GM18858 (cell line): ENCODE measurements around the gene MAPK8.

ENCODE experiments used
- ATAC-seq: cut with Tn5 transposase; IDR thresholded peaks from one replicate; pipeline ENCODE4 v1.9.1; 2021; ENCODE audit not compliant: unreplicated experiment

MAPK8 gene

DNA sequence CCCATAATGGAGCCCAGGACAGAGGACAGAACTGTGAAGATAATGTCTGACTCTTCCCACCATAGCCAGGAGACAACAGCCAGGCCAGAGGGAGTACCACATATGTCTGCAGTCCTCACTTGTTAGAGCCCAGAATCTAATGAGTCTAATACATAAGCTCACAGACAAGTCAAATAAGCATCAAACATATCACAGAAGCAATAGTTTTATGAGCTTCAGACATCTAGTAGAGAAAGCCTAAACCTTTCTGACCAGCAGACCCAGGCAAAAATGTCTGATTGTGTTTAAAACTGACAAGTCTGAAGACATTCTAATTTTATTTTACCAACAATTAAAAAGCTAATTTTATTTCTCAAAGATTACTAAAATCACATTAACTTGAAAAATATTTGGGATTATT, 75.5 kb downstream of the MAPK8 start:
- ATAC-seq: no peak

DNA sequence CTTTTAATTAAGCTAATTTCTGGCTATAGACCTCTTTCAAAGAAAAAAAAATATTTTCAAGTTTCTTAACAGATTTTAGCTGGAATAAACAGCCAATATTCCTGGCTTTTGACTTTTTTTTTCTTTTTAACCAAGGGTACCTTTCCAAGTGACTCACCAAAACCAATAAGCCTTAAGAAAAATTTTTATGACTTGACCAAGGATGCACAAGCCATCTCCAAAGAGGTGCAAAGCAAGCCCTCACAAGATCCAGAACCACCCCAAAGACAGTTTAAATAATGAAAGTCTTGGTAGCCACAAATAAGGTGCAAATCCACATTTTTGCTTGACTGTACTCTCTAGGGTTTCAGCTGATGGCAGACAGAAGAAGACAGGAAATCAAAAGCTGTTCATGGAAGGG, 76.5 kb downstream of the MAPK8 start:
- no peak for ATAC-seq

DNA sequence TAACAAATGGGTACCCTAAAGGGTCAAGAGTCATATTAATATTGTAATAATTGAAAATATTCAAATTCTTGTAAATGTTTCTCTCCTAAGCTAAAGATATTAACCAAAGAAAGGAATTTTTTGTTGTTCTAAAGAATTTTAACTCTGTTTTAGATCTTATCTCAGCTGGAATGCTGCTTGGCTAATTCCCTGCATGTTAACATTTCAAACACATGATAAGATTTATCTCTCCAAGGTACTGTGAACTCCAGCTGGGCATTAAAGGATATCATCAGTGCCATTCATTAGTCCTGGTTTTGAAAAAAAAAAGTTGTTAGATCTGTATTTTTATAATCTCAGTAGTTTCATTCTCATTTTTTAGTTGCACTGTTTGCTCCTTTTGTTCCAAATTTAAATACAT, 76.9 kb downstream of the MAPK8 start:
- no peak for ATAC-seq

DNA sequence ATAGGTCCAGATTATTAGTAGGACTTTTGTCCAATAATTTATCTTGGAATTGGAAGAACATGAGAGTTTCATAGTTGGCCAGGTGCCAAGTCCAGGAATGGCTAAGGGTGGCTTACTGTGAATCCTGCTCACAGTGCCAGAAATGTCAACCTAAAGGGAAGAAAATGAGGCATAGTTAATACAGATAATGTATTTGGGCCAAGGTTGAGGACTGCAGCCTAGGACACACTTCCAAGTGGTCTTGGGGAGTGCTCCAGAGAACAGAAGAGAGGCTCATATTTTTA, 78.2 kb downstream of the MAPK8 start:
- no peak for ATAC-seq

DNA sequence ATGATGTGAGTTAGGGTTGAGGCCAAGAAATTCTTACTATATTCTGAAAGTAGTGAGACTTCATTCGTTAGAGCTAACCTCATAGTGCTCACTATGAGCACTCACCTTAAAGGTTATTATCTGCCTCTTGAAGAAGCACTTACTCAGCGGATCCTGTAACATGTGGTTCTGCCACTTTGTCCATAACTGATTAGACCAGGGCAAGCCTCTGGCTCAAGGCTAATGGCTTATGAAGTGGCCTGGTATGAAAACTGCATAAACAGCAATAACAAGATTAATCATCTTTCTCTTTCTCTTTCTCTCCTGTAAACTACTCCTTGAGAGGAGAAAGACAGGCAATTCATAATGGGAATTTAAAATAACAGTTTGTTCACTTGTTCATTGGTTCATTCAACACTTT, 82.8 kb downstream of the MAPK8 start:
- ATAC-seq: no peak

DNA sequence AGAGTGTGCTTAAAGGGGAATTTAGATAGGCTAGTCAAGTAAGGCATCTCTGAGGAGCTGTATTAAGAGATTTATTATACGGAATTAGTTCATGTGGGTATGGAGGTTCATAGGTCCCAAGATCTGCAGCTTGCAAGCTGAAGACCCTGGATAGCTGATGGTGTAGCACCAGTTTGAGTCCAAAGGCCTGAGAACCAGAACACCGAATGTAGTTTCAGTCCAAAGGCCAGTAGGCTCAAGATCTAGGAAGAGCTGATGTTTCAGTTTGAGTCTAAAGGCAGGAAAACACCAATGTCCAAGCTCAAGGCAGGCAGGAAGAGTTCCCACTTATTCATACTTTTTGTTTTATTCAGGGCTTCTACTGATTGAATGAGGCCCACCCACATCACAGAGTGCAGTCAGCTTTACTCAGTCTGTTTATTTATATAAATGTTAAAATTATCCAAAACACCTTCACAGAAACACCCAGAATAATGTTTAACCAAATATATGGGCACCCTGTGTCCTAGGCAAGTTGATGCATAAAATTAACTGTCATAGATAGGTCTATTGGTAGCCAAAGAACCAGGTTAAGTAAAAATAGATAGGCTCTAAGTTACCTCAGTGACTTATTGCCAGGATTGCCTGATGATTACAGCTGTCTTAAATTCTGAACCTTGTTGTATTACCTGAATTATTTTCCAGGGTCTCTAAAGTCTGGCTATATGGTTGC, 83.5 kb downstream of the MAPK8 start:
- ATAC-seq: no peak

DNA sequence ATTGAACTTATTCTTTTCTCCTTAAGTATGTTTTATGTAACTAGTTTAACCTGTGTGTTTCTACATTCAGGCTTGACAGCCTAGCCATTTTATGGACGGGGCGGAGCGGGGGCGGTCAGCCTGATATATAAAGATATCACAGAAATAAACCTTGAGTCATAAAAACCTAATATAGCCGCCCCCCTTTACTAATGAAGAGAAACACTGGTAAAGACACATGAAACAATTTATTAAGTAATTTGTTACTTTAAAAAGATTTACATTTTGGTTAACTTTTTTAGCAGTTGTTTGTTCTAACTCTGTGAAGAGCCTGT, 84.0 kb downstream of the MAPK8 start:
- no peak for ATAC-seq

DNA sequence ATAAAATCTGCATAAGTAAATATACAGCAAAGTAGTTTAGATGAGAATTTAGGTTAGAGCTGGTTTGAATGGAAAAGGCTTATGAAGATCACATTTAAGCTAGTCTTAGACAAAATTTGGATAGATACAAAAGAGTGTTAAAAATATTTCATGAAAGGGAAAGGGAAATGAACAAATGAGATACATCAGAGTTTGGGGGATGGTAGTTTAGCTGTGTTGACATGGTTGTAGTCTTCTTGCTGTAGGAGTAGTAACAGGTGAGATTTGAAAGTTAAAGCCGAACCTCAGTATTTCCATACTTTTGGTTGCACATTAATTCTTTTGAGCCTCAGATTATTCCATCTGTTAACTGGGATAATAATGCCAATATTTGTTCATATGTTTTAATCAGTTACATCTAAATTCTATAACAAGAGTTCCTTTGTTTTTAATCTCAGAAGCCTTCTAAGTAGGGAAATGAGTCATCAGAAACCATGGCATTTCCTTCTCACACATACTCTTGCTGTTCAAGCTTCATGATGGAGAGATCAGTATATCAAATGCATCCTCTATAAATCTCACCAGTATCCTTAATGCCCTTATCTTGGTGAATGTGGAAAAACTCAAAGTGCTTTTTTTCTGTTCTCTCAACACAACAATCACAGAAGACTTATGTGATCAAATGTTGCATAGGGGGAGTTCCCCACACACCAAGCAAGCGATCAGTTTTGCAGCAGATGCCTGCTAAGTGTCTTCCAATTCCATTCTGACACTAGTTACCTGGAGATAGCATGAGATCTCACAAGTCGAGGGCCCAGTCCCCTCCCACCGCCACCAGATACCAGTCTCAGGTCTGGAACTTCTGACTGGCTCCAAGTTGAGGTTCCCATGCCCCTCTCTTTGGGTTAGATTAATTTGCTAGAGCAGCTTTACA, 84.7 kb downstream of the MAPK8 start:
- peak; percentile 67 for ATAC-seq

DNA sequence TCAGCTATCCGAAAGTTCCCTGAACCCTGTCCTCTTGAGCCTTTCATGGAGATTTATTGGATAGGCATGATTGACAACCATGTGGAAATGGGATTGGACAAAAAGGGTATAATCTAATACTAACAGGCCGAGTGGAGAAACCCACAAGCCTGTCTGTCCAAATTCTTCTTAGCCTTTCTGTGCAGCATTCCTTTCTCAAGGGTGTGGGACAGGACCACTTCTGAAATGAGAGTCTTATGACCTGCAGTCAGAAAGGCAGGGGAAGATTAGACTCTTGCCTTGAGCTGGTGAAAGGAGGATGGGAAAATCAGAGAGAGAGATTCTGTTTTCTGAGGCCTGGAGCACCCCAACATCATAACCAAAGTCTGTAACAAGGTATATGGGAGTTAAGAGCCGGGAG, 85.5 kb downstream of the MAPK8 start:
- ATAC-seq: no peak

DNA sequence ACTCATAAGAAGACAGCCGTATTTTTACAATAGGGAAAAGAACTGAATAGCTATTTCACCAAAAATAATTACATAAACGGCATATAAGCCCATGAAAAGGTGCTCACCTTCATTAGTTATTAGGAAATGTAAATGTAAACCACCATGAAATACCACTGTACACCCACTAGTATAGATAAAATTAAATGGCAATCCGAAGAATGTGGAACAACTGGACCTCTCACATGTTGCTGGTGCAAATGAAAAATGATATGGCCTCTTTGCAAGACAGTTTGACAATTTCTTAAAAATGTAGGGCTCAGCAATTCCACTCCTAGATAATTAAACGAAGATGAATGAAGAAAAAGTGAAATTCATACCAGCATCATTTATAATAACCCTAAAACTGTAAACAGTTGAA, 91.8 kb downstream of the MAPK8 start:
- ATAC-seq: no peak

DNA sequence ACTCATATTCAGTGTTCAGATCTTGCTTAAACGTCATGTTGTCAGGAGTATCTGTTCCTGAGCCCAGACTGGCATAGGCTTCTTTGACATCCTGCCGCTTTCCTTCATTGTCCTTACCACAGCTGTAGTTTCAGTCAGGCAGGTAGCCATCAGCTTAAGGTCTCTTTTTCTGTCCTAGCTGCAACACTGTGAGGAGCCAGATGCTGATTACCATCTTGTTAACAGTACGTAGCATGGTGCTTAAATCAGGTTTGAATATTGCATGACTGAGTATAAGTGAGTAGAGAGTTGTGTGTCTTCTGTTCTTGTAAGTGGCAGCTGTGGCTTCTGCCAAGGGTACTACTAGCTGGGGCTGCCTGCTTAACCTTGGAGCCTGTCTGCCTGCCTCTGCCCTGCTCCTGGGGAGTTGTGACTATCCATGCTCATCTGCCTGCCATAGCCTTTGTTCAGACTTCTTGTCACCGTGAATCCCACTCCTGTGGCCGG, 92.6 kb downstream of the MAPK8 start:
- no peak for ATAC-seq

DNA sequence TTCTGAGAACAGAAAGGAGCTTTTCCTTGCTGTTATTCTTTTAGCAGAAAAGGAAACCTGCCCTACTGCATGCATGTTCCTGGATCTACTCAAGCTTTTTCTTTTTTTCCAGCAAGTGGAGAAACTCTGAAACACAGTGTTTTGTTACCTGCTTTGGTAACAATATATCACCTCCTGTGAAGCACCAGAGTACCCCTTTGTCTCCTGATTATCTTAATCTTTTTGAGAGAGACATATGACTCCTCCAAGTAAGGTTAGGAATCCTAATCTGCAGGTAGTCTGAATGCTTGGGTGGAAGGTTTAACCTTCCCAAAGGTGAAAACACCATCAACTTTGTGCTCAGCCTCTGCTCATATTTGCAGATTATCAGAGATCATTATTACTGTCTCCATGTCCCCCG, 93.1 kb downstream of the MAPK8 start:
- ATAC-seq: no peak

DNA sequence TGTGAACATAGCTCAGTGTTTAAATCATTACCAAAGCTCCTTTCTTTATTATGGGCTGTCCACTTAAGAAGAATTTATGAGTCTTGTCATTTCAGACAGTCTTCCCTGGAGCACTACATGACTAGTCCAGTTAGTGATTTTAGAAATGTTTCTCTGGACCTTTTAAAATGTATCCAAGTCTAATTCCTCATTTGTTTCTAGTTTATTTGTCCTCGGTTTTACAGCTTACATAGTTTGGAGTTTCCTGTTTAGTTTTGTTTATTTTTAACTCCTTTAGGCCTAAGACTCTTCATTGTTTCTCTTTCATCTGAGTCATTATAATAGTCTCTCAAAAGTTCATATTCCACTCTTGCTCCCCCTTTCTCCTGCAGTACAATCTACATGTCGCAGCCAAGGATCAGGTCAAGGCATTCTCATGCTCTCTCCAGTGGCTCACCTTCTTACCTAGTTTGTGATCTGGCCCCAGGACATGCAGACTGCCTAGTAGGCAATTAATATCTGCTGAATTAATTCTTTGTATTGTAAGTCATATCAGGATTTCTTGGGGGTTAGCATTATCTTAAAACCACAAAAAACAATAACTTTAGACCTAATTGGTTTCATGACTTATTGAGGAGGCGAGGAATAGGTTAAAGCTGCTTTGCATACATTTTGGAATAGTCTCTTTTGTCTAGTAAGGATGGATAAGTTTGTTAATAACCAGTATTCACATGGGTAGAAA, 93.8 kb downstream of the MAPK8 start:
- no peak for ATAC-seq

DNA sequence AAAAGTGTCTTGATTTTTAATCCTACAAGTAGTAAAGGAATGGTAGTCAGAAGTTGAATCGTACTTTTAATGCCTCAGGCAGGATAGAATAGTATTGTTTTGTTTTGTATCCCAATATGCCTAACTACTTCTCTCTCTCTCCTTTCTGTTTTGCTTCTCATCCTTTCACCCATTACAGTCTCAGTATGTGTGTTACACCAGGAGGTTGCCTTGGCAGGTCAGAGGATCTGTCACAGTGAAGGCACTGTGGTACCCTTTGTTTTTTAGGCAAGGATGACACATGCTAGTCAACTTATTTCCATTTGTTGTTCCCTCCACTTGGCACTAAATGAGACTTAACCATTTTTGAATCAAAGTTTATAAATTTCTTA, 94.4 kb downstream of the MAPK8 start:
- no peak for ATAC-seq

DNA sequence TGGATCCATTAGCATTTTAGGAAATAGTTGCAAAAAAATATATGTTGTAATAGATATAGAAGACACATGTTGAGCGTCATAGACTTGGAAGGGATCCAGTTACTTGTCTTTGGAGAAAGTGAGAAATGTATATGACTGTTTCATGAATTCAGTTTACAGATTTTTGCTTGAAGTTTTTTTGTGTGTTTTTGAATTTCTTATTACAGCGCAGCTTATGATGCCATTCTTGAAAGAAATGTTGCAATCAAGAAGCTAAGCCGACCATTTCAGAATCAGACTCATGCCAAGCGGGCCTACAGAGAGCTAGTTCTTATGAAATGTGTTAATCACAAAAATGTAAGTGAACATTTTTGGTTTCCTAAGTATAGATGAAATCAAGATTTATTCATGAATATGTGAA, 98.2 kb downstream of the MAPK8 start:
- ATAC-seq: no peak

DNA sequence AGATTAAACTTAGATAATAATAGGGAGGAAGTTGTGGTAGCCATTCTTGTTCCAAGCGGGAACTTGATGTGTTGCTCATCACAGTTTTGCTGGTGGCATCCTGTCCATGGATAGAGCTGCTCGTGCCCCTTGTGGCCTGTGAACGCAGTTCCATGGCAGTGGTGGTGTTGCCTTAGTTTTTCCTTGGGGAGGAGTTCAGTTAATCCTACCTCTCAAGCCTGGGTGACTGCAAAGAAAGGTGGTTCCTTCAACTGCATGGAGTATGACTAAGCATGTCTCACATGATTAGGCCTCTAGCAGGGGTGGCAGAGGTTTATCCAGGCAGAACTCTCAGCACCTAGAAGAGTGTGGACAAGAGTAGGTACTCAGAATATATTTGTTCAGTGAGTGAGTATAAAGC, 99.7 kb downstream of the MAPK8 start:
- peak; percentile 60 for ATAC-seq

DNA sequence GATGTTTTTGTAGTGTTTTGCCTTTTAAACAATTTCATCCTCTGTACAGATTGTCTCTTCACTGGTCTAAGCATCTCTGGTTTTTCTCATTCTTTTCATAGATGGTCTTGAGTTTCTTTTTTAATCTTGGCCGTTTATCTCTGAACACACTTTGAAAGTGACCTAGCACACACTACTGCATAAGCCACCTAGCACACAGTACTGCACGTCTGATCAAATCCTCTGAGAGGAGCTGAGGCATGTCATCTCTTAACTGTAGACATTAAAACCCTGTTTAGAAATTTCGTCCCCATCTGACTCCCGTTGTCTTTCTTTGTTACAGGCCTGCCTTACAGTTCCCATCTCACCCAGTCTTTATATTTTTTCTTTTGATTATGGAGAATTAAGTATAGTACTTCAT, 100.2 kb downstream of the MAPK8 start:
- ATAC-seq: no peak

DNA sequence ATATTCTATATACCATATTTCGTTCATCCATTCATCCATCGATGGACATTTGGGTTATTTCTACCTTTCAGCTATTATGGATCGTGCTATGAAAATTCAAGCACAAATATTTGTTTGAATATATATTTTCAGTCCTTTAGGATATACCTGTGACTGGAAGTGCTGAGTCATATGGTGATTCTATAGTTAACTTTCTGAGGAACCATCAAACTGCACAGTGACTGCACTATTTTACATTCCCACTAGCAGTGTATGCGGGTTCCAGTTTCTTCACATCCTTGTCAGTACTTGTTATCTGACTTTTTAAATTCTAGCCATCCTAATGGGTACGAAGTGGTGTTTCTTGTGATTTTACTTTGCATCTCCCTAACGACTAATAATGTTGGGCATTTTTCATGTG, 104.0 kb downstream of the MAPK8 start:
- no peak for ATAC-seq

DNA sequence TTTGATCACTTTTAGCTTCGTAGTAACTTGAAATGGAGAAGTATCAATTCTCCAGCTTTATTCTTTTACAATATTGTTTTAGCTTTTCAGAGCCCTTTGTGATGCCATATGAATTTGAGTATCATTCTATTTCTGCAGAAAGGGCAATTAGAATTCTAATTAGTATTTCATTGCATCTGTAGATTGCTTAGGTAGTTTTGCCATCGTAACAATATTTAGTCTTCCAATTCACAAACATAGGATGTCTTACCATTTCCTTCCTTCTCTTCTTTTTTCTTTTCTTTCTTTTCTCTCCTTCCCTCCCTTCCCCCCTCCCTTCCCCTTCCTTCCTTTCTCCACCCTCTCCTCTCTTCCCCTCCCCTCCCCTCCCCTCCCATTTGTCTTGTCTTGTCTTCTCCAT, 105.0 kb downstream of the MAPK8 start:
- no peak for ATAC-seq

DNA sequence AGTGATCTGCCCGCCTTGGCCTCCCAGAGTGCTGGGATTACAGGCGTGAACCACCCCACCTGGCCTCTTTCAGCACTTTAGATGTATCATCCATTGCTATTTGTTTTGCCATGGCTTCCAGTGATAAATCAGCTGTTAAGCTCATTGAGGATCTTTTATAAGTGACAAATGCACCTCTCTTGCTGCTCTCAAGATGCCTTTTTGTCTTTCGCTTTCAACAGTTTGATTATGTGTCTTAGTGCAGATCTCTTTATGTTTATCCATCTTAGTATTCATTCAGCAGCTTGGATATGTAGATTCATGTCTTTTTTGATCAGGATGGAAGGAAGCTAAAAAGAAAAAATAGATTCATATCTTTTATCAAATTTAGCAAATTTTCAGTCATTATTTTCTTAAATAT, 105.6 kb downstream of the MAPK8 start:
- no peak for ATAC-seq

DNA sequence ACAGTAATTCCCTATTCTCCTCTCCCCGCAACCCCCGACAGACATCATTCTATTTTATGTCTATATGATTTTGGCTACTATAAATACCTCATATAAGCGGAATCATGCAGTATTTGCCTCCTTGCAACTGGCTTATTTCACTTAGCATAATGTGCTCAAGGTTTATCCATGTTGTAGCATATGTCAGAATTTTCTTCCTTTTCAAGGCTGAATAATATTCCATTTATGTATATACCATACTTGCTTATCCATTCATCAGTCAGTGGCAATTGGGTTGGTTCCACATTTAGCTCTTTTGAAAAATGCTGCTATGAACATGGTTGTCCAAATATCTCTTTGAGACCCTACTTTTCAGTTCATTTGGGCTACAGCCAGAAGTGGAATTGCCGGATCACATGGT, 106.5 kb downstream of the MAPK8 start:
- ATAC-seq: no peak

DNA sequence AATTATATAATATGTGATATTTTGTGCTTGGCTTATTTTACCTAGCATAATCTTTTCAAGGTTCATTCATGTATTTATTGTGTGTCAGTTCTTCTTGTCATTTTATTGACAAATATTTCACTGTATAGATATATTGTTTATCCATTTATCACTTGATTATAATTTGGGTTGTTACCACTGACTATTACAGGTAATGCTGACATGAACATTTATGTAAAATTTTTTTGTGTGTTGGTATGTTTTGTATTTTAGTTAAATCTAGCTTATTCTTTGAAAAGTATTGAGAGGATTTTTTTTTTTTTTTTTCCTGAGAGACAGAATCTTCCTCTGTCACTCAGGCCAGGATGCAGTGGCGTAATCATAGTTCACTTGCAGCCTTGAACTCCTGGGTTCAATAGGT, 107.7 kb downstream of the MAPK8 start:
- no peak for ATAC-seq
